WTC11 (cell line): ENCODE data around the gene OR6N1. TPM values are rescaled to one million over a fixed set of nuclear protein-coding genes. Genes with fewer than 3 reads are reported as not detected.

Experiments used
- ATAC-seq: fragments of 200-7000 bp; cut with Tn5 transposase; 2 replicates; pipeline ENCODE4 v1.10.0; 2021; ENCODE audit warnings: mild to moderate bottlenecking, moderate library complexity
- CTCF ChIA-PET: fragments of 300-600 bp; sonication (Branson Sonifier 250); formaldehyde crosslinking; loops from one replicate; lab custom pipeline; 2021; ENCODE audit warnings: antibody characterized with exemption; lab: Charles Lee
- POLR2A ChIA-PET: fragments of 350-600 bp; sonication (Branson Sonifier 250); formaldehyde crosslinking; loops from one replicate; lab custom pipeline; 2021; ENCODE audit warnings: antibody characterized with exemption; lab: Charles Lee
- DNase-seq: peaks from one replicate; pipeline ENCODE4 v3.0.0; 2021; ENCODE audit warnings: low spot score
- H3K27ac Mint-ChIP-seq: 2 replicates; pipeline ENCODE4 v1.8.0; 2021; ENCODE audit warnings: mixed read lengths
- H3K27me3 Mint-ChIP-seq: 2 replicates; pipeline ENCODE4 v1.8.0; 2021; ENCODE audit warnings: low read depth, mild to moderate bottlenecking, moderate library complexity, mixed read lengths
- H3K36me3 Mint-ChIP-seq: 2 replicates; pipeline ENCODE4 v1.8.0; 2021; ENCODE audit warnings: mixed read lengths
- H3K4me1 Mint-ChIP-seq: 2 replicates; pipeline ENCODE4 v1.8.0; 2022; ENCODE audit warnings: mixed read lengths
- H3K4me3 Mint-ChIP-seq: 2 replicates; pipeline ENCODE4 v1.8.0; 2021; ENCODE audit warnings: mild to moderate bottlenecking, moderate library complexity, mixed read lengths
- H3K9me3 Mint-ChIP-seq: 2 replicates; pipeline ENCODE4 v1.8.0; 2021; ENCODE audit warnings: mixed read lengths
- AFF4 ChIP-seq: sonication (generic); formaldehyde crosslinking; IDR thresholded peaks from 2 replicates; pipeline ENCODE4 v1.8.1; 2023; ENCODE audit warnings: mild to moderate bottlenecking, missing genetic modification reagents, borderline replicate concordance
- AR ChIP-seq: fragments of 250-450 bp; sonication (Bioruptor Pico); IDR thresholded peaks from 2 replicates; pipeline ENCODE4 v1.9.0; 2021; ENCODE audit warnings: mild to moderate bottlenecking
- ATF2 ChIP-seq: sonication (generic); formaldehyde crosslinking; IDR thresholded peaks from 2 replicates; pipeline ENCODE4 v1.8.1; 2022; ENCODE audit warnings: low read depth, missing genetic modification reagents, borderline replicate concordance
- CDX4 ChIP-seq: fragments of 250-450 bp; sonication (Bioruptor Pico); IDR thresholded peaks from 2 replicates; pipeline ENCODE4 v1.9.0; 2021; ENCODE audit warnings: moderate library complexity, mild to moderate bottlenecking, inconsistent platforms, borderline replicate concordance
- CREB1 ChIP-seq: sonication (generic); formaldehyde crosslinking; IDR thresholded peaks from 2 replicates; pipeline ENCODE4 v1.8.0; 2023; ENCODE audit warnings: mild to moderate bottlenecking, missing genetic modification reagents
- E2F1 ChIP-seq: sonication (generic); formaldehyde crosslinking; IDR thresholded peaks from 2 replicates; pipeline ENCODE4 v1.8.0; 2022; ENCODE audit warnings: mild to moderate bottlenecking, missing genetic modification reagents
- ELF4 ChIP-seq: sonication (generic); formaldehyde crosslinking; IDR thresholded peaks from 2 replicates; pipeline ENCODE4 v1.8.1; 2022; ENCODE audit warnings: low read depth, mild to moderate bottlenecking, moderate library complexity, missing genetic modification reagents
- EMX1 ChIP-seq: fragments of 250-450 bp; sonication (Bioruptor Pico); IDR thresholded peaks from 2 replicates; pipeline ENCODE4 v1.8.0; 2021; ENCODE audit warnings: mild to moderate bottlenecking
- GRHL2 ChIP-seq: fragments of 250-450 bp; sonication (Bioruptor Pico); IDR thresholded peaks from 2 replicates; pipeline ENCODE4 v1.8.0; 2022; ENCODE audit warnings: mild to moderate bottlenecking, moderate library complexity; ENCODE audit not compliant: insufficient replicate concordance, severe bottlenecking
- HMGA2 ChIP-seq: fragments of 250-450 bp; sonication (Bioruptor Pico); IDR thresholded peaks from 2 replicates; pipeline ENCODE4 v1.4.0; 2021; ENCODE audit warnings: mild to moderate bottlenecking, moderate library complexity
- JAZF1 ChIP-seq: fragments of 250-450 bp; sonication (Bioruptor Pico); IDR thresholded peaks from 2 replicates; pipeline ENCODE4 v1.9.0; 2021; ENCODE audit warnings: moderate library complexity, mild to moderate bottlenecking, inconsistent platforms
- JUN ChIP-seq: sonication (generic); formaldehyde crosslinking; IDR thresholded peaks from 2 replicates; pipeline ENCODE4 v1.8.0; 2023; ENCODE audit warnings: mild to moderate bottlenecking, missing genetic modification reagents
- NFYB ChIP-seq: sonication (generic); formaldehyde crosslinking; conservative IDR thresholded peaks from 2 replicates; pipeline ENCODE4 v1.8.0; 2022; ENCODE audit warnings: low read depth, missing genetic modification reagents
- PRDM15 ChIP-seq: sonication (generic); formaldehyde crosslinking; IDR thresholded peaks from 2 replicates; pipeline ENCODE4 v1.8.0; 2022; ENCODE audit warnings: missing genetic modification reagents
- RORB ChIP-seq: fragments of 250-450 bp; sonication (Bioruptor Pico); IDR thresholded peaks from 2 replicates; pipeline ENCODE4 v1.9.0; 2021; ENCODE audit warnings: mild to moderate bottlenecking
- SMAD3 ChIP-seq: sonication (generic); formaldehyde crosslinking; IDR thresholded peaks from 2 replicates; pipeline ENCODE4 v1.8.0; 2022; ENCODE audit warnings: missing genetic modification reagents, mild to moderate bottlenecking, borderline replicate concordance
- ZBTB43 ChIP-seq: sonication (generic); formaldehyde crosslinking; IDR thresholded peaks from 2 replicates; pipeline ENCODE4 v1.8.1; 2023; ENCODE audit warnings: mild to moderate bottlenecking, missing genetic modification reagents
- ZNF138 ChIP-seq: sonication (generic); formaldehyde crosslinking; conservative IDR thresholded peaks from 2 replicates; pipeline ENCODE4 v1.8.1; 2022; ENCODE audit warnings: mild to moderate bottlenecking, moderate library complexity, missing genetic modification reagents
- ZNF219 ChIP-seq: sonication (generic); formaldehyde crosslinking; IDR thresholded peaks from 2 replicates; pipeline ENCODE4 v1.8.0; 2023; ENCODE audit warnings: missing genetic modification reagents, mild to moderate bottlenecking, borderline replicate concordance
- ZNF512 ChIP-seq: sonication (generic); formaldehyde crosslinking; IDR thresholded peaks from 2 replicates; pipeline ENCODE4 v1.8.1; 2022; ENCODE audit warnings: missing genetic modification reagents, borderline replicate concordance
- total RNA-seq: library from RNA; stranded (reverse); gene quantifications from 3 replicates; pipeline ENCODE4 v1.2.3, GENCODE V29; 2021

The OR6N1 gene
- total RNA-seq, 1 experiment from 2014 or later: not detected

- no peaks in the 10 kb centered on the region for H3K9me3 Mint-ChIP-seq
- ChIA-PET POLR2A (no interaction called here), CTCF (no interaction called here)
- no peak overlapping the region for H3K27ac Mint-ChIP-seq
- no peak for DNase-seq
- H3K4me3 Mint-ChIP-seq: no peak overlapping the region
- no peak for TF ChIP-seq PRDM15
- no peak for TF ChIP-seq SMAD3 (CRISPR knock-in tag)
- no peak for TF ChIP-seq ZBTB43
- no peak for TF ChIP-seq JAZF1 (CRISPR knock-in tag)
- TF ChIP-seq ATF2: no peak
- TF ChIP-seq AFF4 (CRISPR knock-in tag): no peak
- no peak for TF ChIP-seq NFYB (CRISPR knock-in tag)
- no peak for TF ChIP-seq JUN (CRISPR knock-in tag)
- TF ChIP-seq E2F1 (CRISPR knock-in tag): no peak
- TF ChIP-seq EMX1: no peak
- TF ChIP-seq ELF4: no peak
- no peak for ATAC-seq
- no peaks in the 10 kb centered on the region for H3K4me1 Mint-ChIP-seq
- no peaks in the 10 kb centered on the region for H3K27me3 Mint-ChIP-seq
- H3K36me3 Mint-ChIP-seq: no peaks in the 10 kb centered on the region
Observed at GRCh38 chr1:158717344-158717743, 54.7 kb downstream of the OR6N1 start.

GRCh38 chr1:158716335-158716734 is 55.7 kb downstream of the OR6N1 start:
- POLR2A ChIA-PET: no interaction called here
- no peak for DNase-seq
- H3K4me3 Mint-ChIP-seq: no peak overlapping the region
- no peaks in the 10 kb centered on the region for H3K36me3 Mint-ChIP-seq
- CTCF ChIA-PET: no interaction called here
- H3K9me3 Mint-ChIP-seq: no peaks in the 10 kb centered on the region
- ATAC-seq: no peak
- H3K4me1 Mint-ChIP-seq: no peaks in the 10 kb centered on the region
- no peak overlapping the region for H3K27ac Mint-ChIP-seq
- H3K27me3 Mint-ChIP-seq: no peaks in the 10 kb centered on the region
- TF ChIP-seq CDX4 (CRISPR knock-in tag) (no peak), GRHL2 (no peak), HMGA2 (no peak), RORB (CRISPR knock-in tag) (no peak), ZNF512 (CRISPR knock-in tag) (no peak), CREB1 (CRISPR knock-in tag) (no peak), AR (CRISPR knock-in tag) (no peak), ZNF219 (CRISPR knock-in tag) (no peak), ZNF138 (CRISPR knock-in tag) (no peak)
